Putamen (tissue), 1 donor: Measurements from ENCODE around the gene GCHFR.
A peak's percentile ranks its signal among the peaks of the same experiment; 100 is the strongest.

Experiments
- DNase-seq: peaks from one replicate; pipeline ENCODE4 v3.0.0-alpha.2; 2016; ENCODE audit warnings: low spot score

Gene GCHFR

DNA sequence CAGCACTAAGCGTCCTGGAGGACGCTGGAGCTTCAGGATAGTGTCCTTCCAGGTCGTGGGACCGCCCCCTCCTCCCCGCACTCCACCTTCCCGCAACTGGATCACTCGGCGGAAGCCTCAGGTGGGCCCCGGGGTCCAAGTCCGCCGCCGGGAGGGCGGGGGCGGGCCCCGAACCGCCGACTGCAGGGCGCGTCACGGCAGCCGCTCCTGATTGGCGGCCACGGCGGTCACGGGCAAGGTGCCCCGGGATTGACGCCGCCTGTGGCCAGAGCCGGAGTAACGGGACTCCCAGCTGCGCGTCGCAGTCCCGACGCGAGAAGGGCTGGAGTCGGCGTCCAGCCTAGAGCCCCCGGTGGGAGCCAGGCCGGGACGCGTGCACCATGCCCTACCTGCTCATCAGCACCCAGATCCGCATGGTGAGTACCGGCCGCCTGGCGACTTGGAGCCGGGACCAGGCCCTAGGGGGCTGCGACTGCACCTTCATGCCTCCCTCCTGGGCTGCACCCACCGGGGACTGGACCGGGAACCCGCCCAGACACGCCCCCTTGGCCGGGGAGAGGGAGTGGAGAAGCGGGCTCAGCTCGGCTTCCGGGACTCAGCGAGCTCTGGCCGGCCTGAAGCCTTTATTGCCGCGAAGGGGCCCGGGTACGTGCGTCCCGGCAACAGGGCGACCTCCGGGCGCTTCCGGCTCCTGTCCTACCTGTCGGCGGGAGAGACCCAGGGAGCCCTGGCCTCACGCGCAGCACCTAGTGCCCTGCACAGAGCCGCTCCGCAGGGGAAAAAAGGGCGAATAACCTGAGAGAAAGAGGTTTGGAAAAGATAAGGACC lies at the start of gene GCHFR:
Gene GCHFR, plus strand, starts transcription at position 268 of the 828 bp plus-strand sequence. Its CDS starts 113 bp downstream, at position 381.
- peak; percentile 23 for DNase-seq

DNA sequence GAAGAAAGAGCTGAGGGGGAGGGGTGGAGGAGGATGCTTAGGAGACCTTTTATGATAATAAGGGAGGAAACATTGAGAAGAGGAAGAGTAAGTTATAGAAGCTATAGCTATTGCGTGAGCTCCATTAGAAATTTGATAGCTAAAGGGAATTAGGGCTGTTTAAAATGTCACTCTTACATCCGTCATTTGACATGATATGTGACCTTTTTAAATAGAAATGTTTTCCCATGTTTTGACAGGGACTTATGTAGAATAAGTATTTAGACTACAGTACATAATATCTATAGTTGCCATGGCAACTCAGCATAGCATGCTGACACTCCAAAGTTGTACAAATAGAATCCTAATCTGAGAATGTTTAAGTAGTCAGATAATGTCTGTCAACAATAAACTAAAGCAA lies 49.7 kb upstream of the GCHFR start:
- DNase-seq: no peak

DNA sequence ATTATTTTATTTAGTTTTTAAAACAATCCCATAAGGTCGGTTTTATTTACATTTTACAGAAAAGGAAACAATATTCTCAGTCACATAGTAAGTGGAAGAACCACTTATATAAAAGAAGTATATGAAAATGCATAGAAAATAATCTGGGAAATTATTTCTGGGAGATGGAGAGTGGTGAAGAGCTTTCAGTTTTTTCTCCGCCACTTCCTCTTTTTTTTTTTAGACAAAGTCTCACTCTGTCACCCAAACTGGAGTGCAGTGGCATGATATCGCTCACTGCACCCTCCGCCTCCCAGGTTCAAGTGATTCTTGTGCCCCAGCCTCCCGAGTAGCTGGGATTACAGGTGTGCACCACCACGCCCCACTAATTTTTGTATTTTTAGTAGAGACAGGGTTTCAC lies 47.7 kb upstream of the GCHFR start:
- no peak for DNase-seq

GRCh38 chr15:40721701-40722100 lies 42.2 kb upstream of the GCHFR start:
- no peak for DNase-seq

DNA sequence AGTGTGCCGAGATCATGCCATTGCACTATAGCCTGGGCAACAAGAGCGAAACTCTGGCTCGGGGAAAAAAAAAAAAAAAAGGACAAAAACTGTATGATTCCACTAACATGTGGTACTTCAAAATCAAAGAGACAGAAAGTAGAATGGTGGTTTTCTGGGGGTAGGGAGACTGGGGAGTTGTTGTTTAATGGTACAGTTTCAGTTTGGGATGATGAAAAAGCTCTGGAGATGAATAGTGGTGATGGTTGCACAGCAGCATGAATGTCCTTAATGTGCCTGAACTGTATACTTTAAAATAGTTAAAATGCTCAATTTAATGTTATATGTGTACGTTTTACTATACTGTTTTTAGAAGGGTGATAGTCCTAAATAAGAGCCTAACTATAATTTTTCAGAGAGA lies 41.5 kb upstream of the GCHFR start:
- DNase-seq: no peak

- no peak for DNase-seq
Observed at GRCh38 chr15:40722934-40723333, 40.9 kb upstream of the GCHFR start.

DNA sequence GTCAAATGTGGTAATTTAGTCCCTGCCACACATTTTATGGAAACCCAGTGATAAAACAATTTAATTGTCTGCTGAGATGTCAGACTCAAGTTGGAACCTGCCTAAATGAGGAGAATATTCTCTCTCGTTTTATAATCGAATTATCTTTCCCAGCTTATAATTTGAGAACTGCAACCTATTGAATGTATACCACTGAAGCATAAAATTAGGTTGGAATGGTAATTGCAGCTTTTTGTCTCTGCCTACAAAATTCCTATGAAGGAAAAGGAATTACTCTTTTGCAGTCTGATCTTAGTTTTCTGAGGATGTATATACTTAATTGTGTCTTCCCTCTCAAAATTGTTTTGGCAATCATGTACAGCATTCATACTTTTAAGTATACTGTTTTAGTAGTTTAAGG lies 39.9 kb upstream of the GCHFR start:
- DNase-seq: no peak

GRCh38 chr15:40731034-40731433 lies 32.8 kb upstream of the GCHFR start:
- no peak for DNase-seq

- no peak for DNase-seq
Observed at GRCh38 chr15:40736575-40736974, 27.3 kb upstream of the GCHFR start.

GRCh38 chr15:40737048-40737447 lies 26.8 kb upstream of the GCHFR start:
- DNase-seq: no peak

DNA sequence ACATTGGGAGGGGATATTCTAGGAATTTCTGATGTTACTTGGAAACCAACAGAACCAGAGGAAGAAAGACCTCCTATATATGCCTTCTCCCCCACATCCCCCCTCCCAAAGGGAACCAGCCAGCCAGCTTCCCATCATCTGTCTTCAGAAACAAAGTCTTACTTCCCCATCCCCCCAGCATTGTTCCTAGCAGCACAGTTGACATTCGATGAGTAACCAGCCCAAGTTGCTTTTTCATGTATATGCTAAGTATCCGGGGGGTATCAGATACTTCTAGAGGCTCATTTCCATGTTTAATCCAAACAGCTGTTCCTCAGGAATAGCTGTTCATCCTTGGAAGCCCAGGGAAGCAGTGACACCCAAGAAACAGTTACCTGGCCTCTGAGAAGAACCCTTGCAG lies 24.8 kb upstream of the GCHFR start:
- DNase-seq: no peak

GRCh38 chr15:40739854-40740253 lies 24.0 kb upstream of the GCHFR start:
- DNase-seq: no peak

DNA sequence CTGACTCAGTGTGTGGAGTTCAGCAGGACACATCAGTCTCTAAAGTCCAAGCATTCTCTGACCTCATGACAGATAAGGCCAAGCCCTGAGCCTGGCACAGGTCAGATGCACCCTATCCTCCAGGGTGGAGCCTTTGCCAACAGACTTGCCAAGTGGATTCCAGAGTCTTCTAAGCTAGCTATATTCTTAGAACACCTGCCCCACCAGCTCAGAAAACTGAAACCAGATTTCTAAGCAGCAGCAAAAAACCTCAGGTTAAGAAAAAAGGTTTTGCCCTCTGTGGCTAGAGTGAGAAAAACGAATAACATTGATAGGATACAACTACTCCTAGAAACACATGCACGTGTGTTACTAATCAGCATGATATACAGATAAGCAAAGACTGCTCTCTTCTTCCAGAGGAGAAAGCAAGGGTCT lies 20.4 kb upstream of the GCHFR start:
- no peak for DNase-seq

GRCh38 chr15:40743921-40744814 lies 19.7 kb upstream of the GCHFR start:
- DNase-seq: no peak

GRCh38 chr15:40744815-40745152 lies 19.1 kb upstream of the GCHFR start:
- no peak for DNase-seq

- DNase-seq: no peak
Observed at GRCh38 chr15:40746916-40747418, 16.9 kb upstream of the GCHFR start.

GRCh38 chr15:40747685-40748631 lies 15.9 kb upstream of the GCHFR start:
- no peak for DNase-seq

DNA sequence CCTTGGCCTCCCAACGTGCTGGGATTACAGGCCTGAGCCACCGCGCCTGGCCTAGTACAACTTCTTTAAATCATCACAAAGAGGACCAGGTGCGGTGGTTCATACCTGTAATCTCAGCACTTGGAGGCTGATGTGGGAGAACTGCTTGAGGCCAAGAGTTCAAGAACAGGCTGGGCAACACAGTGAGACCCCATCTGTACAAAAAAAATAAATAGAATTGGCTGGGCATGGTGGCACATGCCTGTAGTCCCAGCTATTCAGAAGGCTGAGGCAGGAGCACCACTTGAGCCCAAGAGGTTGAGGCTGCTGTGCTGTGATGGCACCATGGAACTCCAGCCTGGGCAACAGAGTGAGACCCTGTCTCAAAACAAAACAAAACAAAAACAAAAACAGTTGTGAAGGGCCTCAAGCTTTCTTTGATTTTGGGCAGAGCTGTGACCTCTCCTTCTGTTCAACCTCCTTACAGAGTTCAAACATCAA lies 14.7 kb upstream of the GCHFR start:
- no peak for DNase-seq

- DNase-seq: no peak
Observed at GRCh38 chr15:40750885-40751284, 13.0 kb upstream of the GCHFR start.

DNA sequence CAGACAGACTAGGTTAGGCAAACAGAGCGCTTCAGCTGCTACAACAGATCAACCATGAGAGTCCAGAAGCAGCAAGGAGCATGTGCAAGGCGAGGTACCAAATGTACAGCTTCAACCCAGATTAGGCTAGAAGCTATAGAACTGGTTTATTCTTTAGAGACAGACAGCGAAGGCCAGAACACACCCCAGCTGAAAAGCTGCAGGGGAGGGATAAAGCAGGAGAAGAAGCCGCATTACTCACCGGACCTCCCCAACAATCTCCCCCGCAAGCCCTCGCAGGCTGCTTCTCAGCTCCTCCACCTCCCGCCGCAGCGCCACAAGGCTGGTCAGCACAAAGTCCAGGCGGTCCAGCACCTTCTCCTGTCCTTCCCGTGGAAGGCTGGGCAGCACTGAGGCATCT lies 12.1 kb upstream of the GCHFR start:
- no peak for DNase-seq

GRCh38 chr15:40754574-40754882 lies 9.3 kb upstream of the GCHFR start:
- no peak for DNase-seq
